Cerebellar cortex (tissue), 1 donor: ENCODE data around the gene GRID2.
"Not testable (repeated sequence)": the region's sequence is repeated elsewhere in the genome, so short reads cannot be mapped to it uniquely, and the experiment has no call there.

Experiments used
- DNase-seq: peaks from one replicate; pipeline ENCODE4 v3.0.0-alpha.2; 2015; ENCODE audit warnings: low spot score

GRID2 gene

GRCh38 chr4:93199492-93199891 is 895.7 kb downstream of the GRID2 start:
- peak; percentile 80 for DNase-seq

GRCh38 chr4:93201471-93202096 is 897.8 kb downstream of the GRID2 start:
- peak; percentile 54 for DNase-seq

GRCh38 chr4:93203708-93204107 is 899.9 kb downstream of the GRID2 start:
- no peak for DNase-seq

- DNase-seq, result no peak
Observed at GRCh38 chr4:93212250-93212649, 908.5 kb downstream of the GRID2 start.

- no peak for DNase-seq
Observed at GRCh38 chr4:93216646-93217045, 912.9 kb downstream of the GRID2 start.

GRCh38 chr4:93217431-93217830 is 913.7 kb downstream of the GRID2 start:
- DNase-seq, result no peak

- peak; percentile 68 for DNase-seq
Observed at GRCh38 chr4:93221771-93222170, 918.0 kb downstream of the GRID2 start.

- DNase-seq, result peak; percentile 80
Observed at GRCh38 chr4:93228021-93228420, 924.3 kb downstream of the GRID2 start.

GRCh38 chr4:93232883-93233282 is 929.1 kb downstream of the GRID2 start:
- no peak for DNase-seq

- peak; percentile 89 for DNase-seq
Observed at GRCh38 chr4:93237521-93237920, 933.8 kb downstream of the GRID2 start.

GRCh38 chr4:93243262-93243661 is 939.5 kb downstream of the GRID2 start:
- DNase-seq, result no peak

- no peak for DNase-seq
Observed at GRCh38 chr4:93261207-93261606, 957.4 kb downstream of the GRID2 start.

GRCh38 chr4:93263166-93263565 is 959.4 kb downstream of the GRID2 start:
- DNase-seq, result peak; percentile 31

GRCh38 chr4:93267747-93268146 is 964.0 kb downstream of the GRID2 start:
- DNase-seq, result no peak

GRCh38 chr4:93285346-93285745 is 981.6 kb downstream of the GRID2 start:
- no peak for DNase-seq

GRCh38 chr4:93289241-93289640 is 985.5 kb downstream of the GRID2 start:
- DNase-seq, result no peak

GRCh38 chr4:93289831-93290230 is 986.1 kb downstream of the GRID2 start:
- DNase-seq, result no peak

GRCh38 chr4:93299118-93299517 is 995.4 kb downstream of the GRID2 start:
- no peak for DNase-seq

GRCh38 chr4:93300780-93301555 is 997.2 kb downstream of the GRID2 start:
- DNase-seq, result not testable (repeated sequence)

GRCh38 chr4:93302310-93302709 is 998.5 kb downstream of the GRID2 start:
- DNase-seq, result no peak

GRCh38 chr4:93303440-93303839 is 999.7 kb downstream of the GRID2 start:
- DNase-seq, result no peak

GRCh38 chr4:93312299-93312698 is 1008.5 kb downstream of the GRID2 start:
- no peak for DNase-seq

GRCh38 chr4:93313197-93313596 is 1009.4 kb downstream of the GRID2 start:
- no peak for DNase-seq

GRCh38 chr4:93317057-93317456 is 1013.3 kb downstream of the GRID2 start:
- DNase-seq, result peak; percentile 80
